Suprapubic skin (tissue), 4 donors: ENCODE results near the gene KCTD4. TPM values are rescaled to one million over a fixed set of nuclear protein-coding genes. Genes with fewer than 3 reads are reported as not detected.

ENCODE experiments used
- DNase-seq, 2 donors: peaks; one replicate each; pipeline ENCODE4 v3.0.0-alpha.2; 2019; ENCODE audit warnings: low spot score in 2 of 2
- H3K27ac ChIP-seq: fragments of 200-600 bp; sonication (generic); one replicate; pipeline ENCODE4 v1.5.1; 2019
- H3K27me3 ChIP-seq: fragments of 200-600 bp; sonication (generic); one replicate; pipeline ENCODE4 v1.5.1; 2019
- H3K36me3 ChIP-seq: fragments of 200-600 bp; sonication (generic); one replicate; pipeline ENCODE4 v1.5.1; 2019
- H3K4me1 ChIP-seq: fragments of 200-600 bp; sonication (generic); one replicate; pipeline ENCODE4 v1.5.1; 2019
- H3K4me3 ChIP-seq: fragments of 200-600 bp; sonication (generic); one replicate; pipeline ENCODE4 v1.5.1; 2019; ENCODE audit warnings: mild to moderate bottlenecking
- H3K9me3 ChIP-seq: fragments of 200-600 bp; sonication (generic); one replicate; pipeline ENCODE4 v1.5.1; 2019
- EP300 ChIP-seq: sonication (generic); formaldehyde crosslinking; IDR thresholded peaks from one replicate; pipeline ENCODE4 v1.6.1; 2017; ENCODE audit warnings: antibody characterized with exemption
- POLR2A ChIP-seq, 2 donors: fragments of 450-650 bp; IDR thresholded peaks; one replicate each; pipeline ENCODE4 v1.6.1; 2017; ENCODE audit warnings: antibody characterized with exemption in 2 of 2, mild to moderate bottlenecking in 2 of 2, moderate library complexity in 2 of 2
- POLR2AphosphoS5 ChIP-seq, 3 donors: sonication (generic); formaldehyde crosslinking; IDR thresholded peaks; one replicate each; pipeline ENCODE4 v1.6.1; 2017; ENCODE audit warnings: antibody characterized with exemption in 3 of 3
- whole genome bisulfite sequencing: methylation state at CpG from one replicate; pipeline ENCODE4 v1.1.5; 2018; 5-methylcytosine and 5-hydroxymethylcytosine counted together
- total RNA-seq, 4 donors: library from RNA; depleted of rRNA; stranded (reverse); fragments of >200 nt; gene quantifications; one replicate each; pipeline ENCODE4 v1.1.0, GENCODE V29; 2016
- TF ChIP-seq, protein P1 (sequence below), 2 donors: fragments of 200-600 bp in 1 of 2; fragments of 450-650 bp in 1 of 2; sonication (generic) in 1 of 2; IDR thresholded peaks; one replicate each; pipeline ENCODE4 v1.5.1; 2016 to 2019; ENCODE audit warnings: antibody characterized with exemption in 2 of 2, mild to moderate bottlenecking in 1 of 2, moderate library complexity in 1 of 2

KCTD4 gene
- total RNA-seq, 4 donors from 2014 or later: 0.89 to 3.5 (median 2.2) TPM

DNA sequence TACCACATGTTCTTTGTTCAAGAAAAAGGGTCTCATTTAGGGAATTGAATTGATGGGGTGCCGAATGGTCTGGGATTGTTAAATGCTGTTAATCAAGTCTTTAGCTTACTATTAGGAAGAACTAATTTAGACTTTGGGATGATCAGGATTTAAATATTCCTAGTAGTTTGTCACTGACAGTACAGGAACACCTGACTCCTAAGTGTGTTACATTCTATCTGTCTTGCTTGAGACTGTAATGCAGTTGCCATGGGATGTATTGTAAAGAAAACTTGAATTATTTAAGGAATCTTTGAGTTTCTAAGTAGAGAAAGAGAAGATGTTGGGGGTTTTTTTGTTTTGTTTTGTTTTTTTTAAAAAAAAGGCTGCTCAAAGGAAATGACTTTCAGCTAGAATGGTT, 17.8 kb upstream of the KCTD4 start:
- Histone ChIP-seq H3K27me3 (no peaks in the 10 kb centered on the region), H3K27ac (no peak overlapping the region), H3K4me3 (no peak overlapping the region), H3K9me3 (no peaks in the 10 kb centered on the region), H3K4me1 (peaks cover 14% of the 10 kb centered on the region), H3K36me3 (no peaks in the 10 kb centered on the region)
- no peak for TF ChIP-seq EP300
- TF ChIP-seq, protein P1, sequence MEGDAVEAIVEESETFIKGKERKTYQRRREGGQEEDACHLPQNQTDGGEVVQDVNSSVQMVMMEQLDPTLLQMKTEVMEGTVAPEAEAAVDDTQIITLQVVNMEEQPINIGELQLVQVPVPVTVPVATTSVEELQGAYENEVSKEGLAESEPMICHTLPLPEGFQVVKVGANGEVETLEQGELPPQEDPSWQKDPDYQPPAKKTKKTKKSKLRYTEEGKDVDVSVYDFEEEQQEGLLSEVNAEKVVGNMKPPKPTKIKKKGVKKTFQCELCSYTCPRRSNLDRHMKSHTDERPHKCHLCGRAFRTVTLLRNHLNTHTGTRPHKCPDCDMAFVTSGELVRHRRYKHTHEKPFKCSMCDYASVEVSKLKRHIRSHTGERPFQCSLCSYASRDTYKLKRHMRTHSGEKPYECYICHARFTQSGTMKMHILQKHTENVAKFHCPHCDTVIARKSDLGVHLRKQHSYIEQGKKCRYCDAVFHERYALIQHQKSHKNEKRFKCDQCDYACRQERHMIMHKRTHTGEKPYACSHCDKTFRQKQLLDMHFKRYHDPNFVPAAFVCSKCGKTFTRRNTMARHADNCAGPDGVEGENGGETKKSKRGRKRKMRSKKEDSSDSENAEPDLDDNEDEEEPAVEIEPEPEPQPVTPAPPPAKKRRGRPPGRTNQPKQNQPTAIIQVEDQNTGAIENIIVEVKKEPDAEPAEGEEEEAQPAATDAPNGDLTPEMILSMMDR (IDR thresholded peaks at IDR 0.05): no peak
- TF ChIP-seq POLR2AphosphoS5 (IDR thresholded peaks at IDR 0.05): no peak
- TF ChIP-seq POLR2A (IDR thresholded peaks at IDR 0.05): no peak
- 85% methylated on average over 1 of the region's 1 CpG for WGBS
- no peak for DNase-seq

DNA sequence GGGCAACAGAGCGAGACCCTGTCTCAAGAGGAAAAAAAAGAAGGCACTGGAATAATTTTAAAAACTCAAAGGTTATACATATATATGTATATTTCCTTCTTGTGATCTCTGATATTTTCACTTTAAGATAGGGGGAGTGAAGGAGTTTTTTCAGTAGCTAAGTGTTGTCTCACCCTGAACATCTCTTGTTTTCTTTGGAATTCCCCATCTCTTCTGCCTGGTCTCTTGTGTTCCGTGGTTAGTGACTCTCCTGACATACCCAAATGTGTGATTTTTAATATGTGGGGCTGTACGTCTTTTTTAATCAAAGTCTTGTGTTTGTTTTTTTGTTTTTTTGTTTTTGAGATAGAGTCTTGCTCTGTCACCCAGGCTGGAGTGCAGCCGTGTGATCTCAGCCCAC, 15.3 kb upstream of the KCTD4 start:
- TF ChIP-seq POLR2AphosphoS5 (IDR thresholded peaks at IDR 0.05) (no peak), EP300 (no peak), POLR2A (IDR thresholded peaks at IDR 0.05) (no peak)
- TF ChIP-seq, protein P1 (IDR thresholded peaks at IDR 0.05): no peak
- Histone ChIP-seq H3K27me3 (no peaks in the 10 kb centered on the region), H3K36me3 (peaks cover 4% of the 10 kb centered on the region), H3K9me3 (no peaks in the 10 kb centered on the region), H3K4me1 (peaks cover 14% of the 10 kb centered on the region), H3K4me3 (no peak overlapping the region), H3K27ac (no peak overlapping the region)
- DNase-seq: no peak
- WGBS: 85% methylated on average over 4 of the region's 4 CpGs

DNA sequence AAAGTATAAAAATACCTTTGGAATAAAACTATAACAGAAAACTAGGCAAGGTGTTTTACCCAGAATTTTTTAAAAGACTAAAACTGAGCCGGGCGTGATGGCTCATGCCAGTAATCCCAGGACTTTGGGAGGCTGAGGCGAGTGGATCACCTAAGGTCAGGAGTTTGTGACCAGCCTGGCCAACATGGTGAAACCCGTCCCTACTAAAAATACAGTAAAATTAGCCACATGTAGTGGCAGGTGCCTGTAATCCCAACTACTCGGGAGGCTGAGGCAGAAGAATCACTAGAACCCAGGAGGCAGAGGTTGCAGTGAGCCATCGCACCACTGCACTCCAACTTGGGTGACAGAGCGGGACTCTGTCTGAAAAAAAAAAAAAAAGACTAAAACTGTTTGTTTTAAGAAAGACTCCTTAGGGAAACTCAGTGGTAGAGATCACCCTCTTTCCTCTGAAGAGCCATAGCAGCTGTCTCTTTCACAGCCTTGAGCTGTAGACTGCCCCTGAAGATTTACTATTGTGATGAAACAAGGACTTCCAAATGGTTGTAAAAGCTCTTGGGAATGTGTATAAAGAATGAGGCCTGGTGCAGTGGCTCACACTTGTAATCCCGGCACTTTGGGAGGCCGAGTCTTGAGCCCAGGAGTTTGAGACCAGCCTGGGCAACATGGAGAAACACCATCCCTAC, 14.7 kb upstream of the KCTD4 start:
- peaks cover 13% of the 10 kb centered on the region for H3K4me1 ChIP-seq
- TF ChIP-seq, protein P1 (IDR thresholded peaks at IDR 0.05): no peak
- no peak for TF ChIP-seq POLR2A (IDR thresholded peaks at IDR 0.05)
- H3K36me3 ChIP-seq: peaks cover 4% of the 10 kb centered on the region
- H3K27me3 ChIP-seq: no peaks in the 10 kb centered on the region
- H3K9me3 ChIP-seq: no peaks in the 10 kb centered on the region
- WGBS: 93% methylated on average over 9 of the region's 9 CpGs
- no peak overlapping the region for H3K27ac ChIP-seq
- H3K4me3 ChIP-seq: no peak overlapping the region
- DNase-seq: no peak

DNA sequence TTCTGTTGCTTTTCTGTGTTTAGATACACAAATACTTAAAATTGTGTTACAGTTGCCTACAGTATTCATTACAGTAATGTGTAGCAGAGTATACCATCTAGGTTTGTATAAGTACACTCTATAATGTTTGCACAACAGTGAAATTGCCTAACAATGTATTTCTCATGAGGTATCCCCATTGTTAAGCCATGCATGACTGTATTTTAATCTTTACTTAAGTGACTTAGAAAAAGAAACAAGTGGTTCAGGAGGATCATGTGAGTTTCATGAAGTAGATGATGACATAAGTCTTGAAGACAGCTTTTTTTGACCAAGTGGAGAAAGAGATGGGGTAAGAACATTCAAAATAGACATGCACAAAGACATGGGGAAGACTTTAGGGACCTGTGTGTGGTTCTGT, 8.4 kb upstream of the KCTD4 start:
- H3K27ac ChIP-seq: no peak overlapping the region
- TF ChIP-seq POLR2A (IDR thresholded peaks at IDR 0.05): no peak
- peaks cover 19% of the 10 kb centered on the region for H3K4me1 ChIP-seq
- DNase-seq: no peak
- no peaks in the 10 kb centered on the region for H3K9me3 ChIP-seq
- no peak overlapping the region for H3K4me3 ChIP-seq
- H3K27me3 ChIP-seq: no peaks in the 10 kb centered on the region
- H3K36me3 ChIP-seq: peaks cover 13% of the 10 kb centered on the region

DNA sequence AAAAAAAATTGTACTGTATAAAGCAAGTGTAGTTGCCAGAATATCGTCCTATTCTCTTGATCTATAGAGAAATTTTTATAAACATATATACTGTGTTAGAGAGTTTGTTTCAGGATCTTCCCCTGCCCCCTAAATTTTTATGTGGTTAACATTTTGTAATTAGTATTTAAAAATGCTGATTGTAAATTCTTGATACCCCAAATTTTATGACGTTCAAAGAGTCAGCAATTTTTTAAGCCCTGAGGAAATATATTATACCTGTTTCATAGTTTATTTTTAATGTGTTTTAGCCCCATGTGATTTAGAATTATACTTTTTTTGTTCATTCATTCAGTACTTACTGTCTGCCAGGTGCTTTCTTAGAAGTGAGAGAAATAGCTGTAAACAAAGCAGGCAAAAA, 7.3 kb upstream of the KCTD4 start:
- H3K4me1 ChIP-seq: peaks cover 19% of the 10 kb centered on the region
- 66% methylated on average over 2 of the region's 2 CpGs for WGBS
- TF ChIP-seq, protein P1 (IDR thresholded peaks at IDR 0.05): no peak
- TF ChIP-seq POLR2AphosphoS5 (IDR thresholded peaks at IDR 0.05): no peak
- no peak for TF ChIP-seq POLR2A (IDR thresholded peaks at IDR 0.05)
- TF ChIP-seq EP300: no peak
- no peak overlapping the region for H3K4me3 ChIP-seq
- no peak for DNase-seq
- no peak overlapping the region for H3K27ac ChIP-seq
- H3K9me3 ChIP-seq: no peaks in the 10 kb centered on the region
- H3K27me3 ChIP-seq: no peaks in the 10 kb centered on the region
- peaks cover 13% of the 10 kb centered on the region for H3K36me3 ChIP-seq

DNA sequence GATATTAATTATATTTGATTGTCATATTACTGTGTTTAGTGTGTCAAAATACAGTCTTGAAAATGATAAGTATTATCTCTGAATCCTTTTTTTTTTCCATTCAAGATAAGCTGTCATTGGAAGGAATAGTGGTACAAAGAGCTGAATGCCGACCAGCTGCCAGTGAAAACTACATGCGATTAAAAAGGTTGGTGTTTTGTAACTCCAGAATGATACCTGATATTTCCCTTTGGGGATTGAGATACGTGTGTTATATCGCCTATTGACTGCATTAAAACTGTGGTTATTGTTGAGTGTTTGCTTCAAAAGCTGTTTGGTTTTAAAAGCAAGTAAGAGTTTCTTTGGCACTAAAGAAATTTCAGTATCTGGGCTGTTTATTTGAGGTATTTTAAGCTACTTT, 6.5 kb upstream of the KCTD4 start:
- no peak for TF ChIP-seq EP300
- TF ChIP-seq, protein P1 (IDR thresholded peaks at IDR 0.05): no peak
- 48% methylated on average over 4 of the region's 4 CpGs for WGBS
- peak overlapping the region; percentile 50 for H3K27ac ChIP-seq

More for the DNA sequence above, 6.5 kb upstream of the KCTD4 start:
- no peaks in the 10 kb centered on the region for H3K9me3 ChIP-seq
- H3K4me1 ChIP-seq: peaks cover 19% of the 10 kb centered on the region
- H3K36me3 ChIP-seq: peaks cover 10% of the 10 kb centered on the region
- no peak overlapping the region for H3K4me3 ChIP-seq
- no peaks in the 10 kb centered on the region for H3K27me3 ChIP-seq
- DNase-seq: no peak
